SU-DHL-6 (cell line): ENCODE results near the gene NLGN2.
A peak's percentile ranks its signal among the peaks of the same experiment; 100 is the strongest.

Experiments used
- H2AFZ ChIP-seq: fragments of 200-600 bp; sonication (generic); 2 replicates; pipeline ENCODE4 v1.6.1; 2014; ENCODE audit warnings: low read depth, mild to moderate bottlenecking, moderate library complexity, mixed read lengths, antibody characterized with exemption, low read length; ENCODE audit not compliant: severe bottlenecking
- H3F3A ChIP-seq: fragments of 200-600 bp; shearing (Covaris generic); 2 replicates; pipeline ENCODE4 v1.6.0; 2016; ENCODE audit warnings: antibody characterized with exemption, mild to moderate bottlenecking; ENCODE audit not compliant: insufficient read depth
- H3K27ac ChIP-seq: fragments of 200-600 bp; sonication (generic); 2 replicates; pipeline ENCODE4 v1.5.1; 2016; ENCODE audit warnings: low read depth, mild to moderate bottlenecking, low read length, moderate library complexity, mixed read lengths
- H3K27me3 ChIP-seq: fragments of 200-600 bp; sonication (generic), shearing (Covaris generic); 2 replicates; pipeline ENCODE4 v1.6.0; 2014; ENCODE audit warnings: mild to moderate bottlenecking, low read length
- H3K36me3 ChIP-seq: fragments of 200-600 bp; sonication (generic); 2 replicates; pipeline ENCODE4 v1.6.1; 2014; ENCODE audit warnings: mild to moderate bottlenecking, low read length, mixed read lengths
- H3K4me2 ChIP-seq: fragments of 300-600, 200-600 bp; shearing (Covaris generic), sonication (generic); 2 replicates; pipeline ENCODE4 v1.6.0; 2014; ENCODE audit warnings: low read length, low read depth, mild to moderate bottlenecking; ENCODE audit not compliant: poor library complexity, severe bottlenecking
- H3K4me3 ChIP-seq: fragments of 200-600 bp; sonication (generic); 2 replicates; pipeline ENCODE4 v1.5.1; 2014; ENCODE audit warnings: antibody characterized with exemption, low read length, mild to moderate bottlenecking, mixed read lengths; ENCODE audit not compliant: insufficient read depth, poor library complexity, severe bottlenecking
- H3K79me2 ChIP-seq: fragments of 200-600 bp; sonication (generic); 2 replicates; pipeline ENCODE4 v1.6.1; 2014; ENCODE audit warnings: mild to moderate bottlenecking, low read length, moderate library complexity; ENCODE audit not compliant: insufficient read depth
- H3K9ac ChIP-seq: fragments of 200-600 bp; sonication (generic); 2 replicates; pipeline ENCODE4 v1.7.0; 2014; ENCODE audit warnings: mild to moderate bottlenecking, low read length
- H3K9me2 ChIP-seq: fragments of 200-600 bp; sonication (generic); replicated peaks from 2 replicates; pipeline ENCODE4 v1.6.1; 2014; ENCODE audit warnings: low read length; ENCODE audit not compliant: insufficient read depth
- H3K9me3 ChIP-seq: fragments of 200-600 bp; sonication (generic); 2 replicates; pipeline ENCODE4 v1.6.1; 2014; ENCODE audit warnings: low read length, mixed read lengths; ENCODE audit not compliant: insufficient read depth
- H4K20me1 ChIP-seq: fragments of 200-600 bp; sonication (generic); 2 replicates; pipeline ENCODE4 v1.6.1; 2014; ENCODE audit warnings: low read depth, mild to moderate bottlenecking, antibody characterized with exemption, low read length, moderate library complexity, mixed read lengths
- CTCF ChIP-seq: fragments of 200-600 bp; sonication (generic); IDR thresholded peaks from one replicate; pipeline ENCODE4 v1.5.1; 2017; ENCODE audit warnings: antibody characterized with exemption, mild to moderate bottlenecking, low read length, moderate library complexity; ENCODE audit not compliant: insufficient read depth, poor library complexity, severe bottlenecking
- EZH2phosphoT487 ChIP-seq: fragments of 200-600 bp; sonication (generic), shearing (Covaris generic); conservative IDR thresholded peaks from 2 replicates; pipeline ENCODE4 v1.6.1; 2018; ENCODE audit warnings: mild to moderate bottlenecking, antibody characterized with exemption, low read length, moderate library complexity, mixed read lengths

The NLGN2 gene

GRCh38 chr17:7403977-7404736, 3.5 kb upstream of the NLGN2 start, which contains the start of gene TMEM256:
Gene TMEM256 (minus strand): TSS chr17:7404097. CDS start chr17:7404084, 13 bp downstream.
- H3K27me3 ChIP-seq: no peaks in the 10 kb centered on the region
- TF ChIP-seq EZH2phosphoT487 (no peak), CTCF (no peak)
- peak within 1 kb of the TSS; percentile 86 for H3K4me2 ChIP-seq
- no peaks in the 10 kb centered on the region for H4K20me1 ChIP-seq
- H3K27ac ChIP-seq: peak within 1 kb of the TSS; percentile 54
- no peaks in the 10 kb centered on the region for H3K9me3 ChIP-seq
- H3K9ac ChIP-seq: peak within 1 kb of the TSS; percentile 86
- peak within 1 kb of the TSS; percentile 94 for H3K4me3 ChIP-seq
- no peaks in the 10 kb centered on the region for H3K79me2 ChIP-seq
- H3K36me3 ChIP-seq: no peaks in the 10 kb centered on the region
- no peaks in the 10 kb centered on the region for H3K9me2 ChIP-seq
- H2AFZ ChIP-seq: peak within 1 kb of the TSS; percentile 80
- no peaks in the 10 kb centered on the region for H3F3A ChIP-seq

- Histone ChIP-seq H3F3A (no peaks in the 10 kb centered on the region), H3K9ac (peak overlapping the region; percentile 86), H3K4me3 (peak overlapping the region; percentile 94), H3K4me2 (peak overlapping the region; percentile 73), H3K9me3 (no peaks in the 10 kb centered on the region), H2AFZ (peak overlapping the region; percentile 71), H3K36me3 (no peaks in the 10 kb centered on the region), H3K27me3 (no peaks in the 10 kb centered on the region), H3K9me2 (no peaks in the 10 kb centered on the region), H4K20me1 (no peaks in the 10 kb centered on the region), H3K27ac (no peak overlapping the region), H3K79me2 (no peaks in the 10 kb centered on the region)
- TF ChIP-seq EZH2phosphoT487 (no peak), CTCF (no peak)
Observed at GRCh38 chr17:7404737-7405349, 2.8 kb upstream of the NLGN2 start.

- no peaks in the 10 kb centered on the region for H4K20me1 ChIP-seq
- no peak overlapping the region for H2AFZ ChIP-seq
- H3K36me3 ChIP-seq: no peaks in the 10 kb centered on the region
- no peak overlapping the region for H3K4me3 ChIP-seq
- H3K27me3 ChIP-seq: no peaks in the 10 kb centered on the region
- no peaks in the 10 kb centered on the region for H3K9me2 ChIP-seq
- TF ChIP-seq EZH2phosphoT487 (no peak), CTCF (no peak)
- no peak overlapping the region for H3K27ac ChIP-seq
- no peak overlapping the region for H3K9ac ChIP-seq
- H3K4me2 ChIP-seq: peak overlapping the region; percentile 73
- no peaks in the 10 kb centered on the region for H3K79me2 ChIP-seq
- no peaks in the 10 kb centered on the region for H3K9me3 ChIP-seq
- no peaks in the 10 kb centered on the region for H3F3A ChIP-seq
Observed at GRCh38 chr17:7405350-7406234, 2.1 kb upstream of the NLGN2 start.
